HEK293 (cell line): ENCODE measurements around the gene EIF3L.

Experiments used
- CTCF ChIP-seq: fragments of 450-650 bp; formaldehyde crosslinking; IDR thresholded peaks from 2 replicates; pipeline ENCODE4 v1.5.1; 2016; ENCODE audit warnings: missing biosample characterization, missing genetic modification characterization
- HIC1 ChIP-seq: fragments of 450-650 bp; formaldehyde crosslinking; IDR thresholded peaks from 2 replicates; pipeline ENCODE4 v1.5.1; 2016; ENCODE audit warnings: missing biosample characterization, missing genetic modification characterization
- PBX3 ChIP-seq: sonication (generic); formaldehyde crosslinking; IDR thresholded peaks from 2 replicates; pipeline ENCODE4 v1.8.1; 2022; ENCODE audit warnings: mild to moderate bottlenecking, moderate library complexity, missing genetic modification reagents
- ZBTB17 ChIP-seq: fragments of 450-650 bp; formaldehyde crosslinking; IDR thresholded peaks from 2 replicates; pipeline ENCODE4 v1.5.1; 2016; ENCODE audit warnings: missing biosample characterization, missing genetic modification characterization
- ZBTB44 ChIP-seq: fragments of 450-650 bp; IDR thresholded peaks from 2 replicates; pipeline ENCODE4 v1.5.1; 2018; ENCODE audit warnings: missing biosample characterization, mild to moderate bottlenecking, missing genetic modification characterization
- ZBTB49 ChIP-seq: fragments of 450-650 bp; formaldehyde crosslinking; IDR thresholded peaks from 2 replicates; pipeline ENCODE4 v1.5.1; 2016; ENCODE audit warnings: missing biosample characterization, missing genetic modification characterization, low read depth
- ZNF121 ChIP-seq: fragments of 450-650 bp; formaldehyde crosslinking; IDR thresholded peaks from 2 replicates; pipeline ENCODE4 v1.5.1; 2016; ENCODE audit warnings: missing biosample characterization, missing genetic modification characterization
- ZNF133 ChIP-seq: fragments of 450-650 bp; formaldehyde crosslinking; IDR thresholded peaks from 2 replicates; pipeline ENCODE4 v1.5.1; 2016; ENCODE audit warnings: missing biosample characterization, missing genetic modification characterization
- ZNF157 ChIP-seq: fragments of 450-650 bp; formaldehyde crosslinking; IDR thresholded peaks from 2 replicates; pipeline ENCODE4 v1.5.1; 2016; ENCODE audit warnings: missing biosample characterization, missing genetic modification characterization
- ZNF18 ChIP-seq: fragments of 450-650 bp; formaldehyde crosslinking; IDR thresholded peaks from 2 replicates; pipeline ENCODE4 v1.5.1; 2016; ENCODE audit warnings: missing biosample characterization, missing genetic modification characterization
- ZNF580 ChIP-seq: fragments of 450-650 bp; formaldehyde crosslinking; IDR thresholded peaks from 2 replicates; pipeline ENCODE4 v1.5.1; 2016; ENCODE audit warnings: missing biosample characterization, missing genetic modification characterization
- ZNF76 ChIP-seq: fragments of 450-650 bp; formaldehyde crosslinking; IDR thresholded peaks from 2 replicates; pipeline ENCODE4; 2016; ENCODE audit warnings: low read depth, missing biosample characterization, missing genetic modification characterization, borderline replicate concordance

- no peak for TF ChIP-seq ZNF157
- peak; percentile 71 for TF ChIP-seq CTCF (tag by site-specific recombination)
- no peak for TF ChIP-seq PBX3 (CRISPR knock-in tag)
- TF ChIP-seq ZNF133: no peak
- no peak for TF ChIP-seq ZNF18 (tag by site-specific recombination)
- no peak for TF ChIP-seq ZBTB49 (tag by site-specific recombination)
- TF ChIP-seq ZNF580 (tag by site-specific recombination): no peak
- TF ChIP-seq ZNF121 (tag by site-specific recombination): no peak
- no peak for TF ChIP-seq ZNF76
- TF ChIP-seq HIC1 (tag by site-specific recombination): 0 out of 2 replicates have a peak, but pooled peaks have one; percentile 22
- TF ChIP-seq ZBTB17 (tag by site-specific recombination): no peak
- TF ChIP-seq ZBTB44 (tag by site-specific recombination): no peak
Observed at GRCh38 chr22:37930270-37930951, 81.2 kb downstream of the EIF3L start.
